ENCODE results near the gene LRRFIP1. TPM values are rescaled to one million over a fixed set of nuclear protein-coding genes. Genes with fewer than 3 reads are reported as not detected.
"Not testable (repeated sequence)": the region's sequence is repeated elsewhere in the genome, so short reads cannot be mapped to it uniquely, and the experiment has no call there.

Gene LRRFIP1
- total RNA-seq, 1 donor from 2014 or later: 152 TPM

GRCh38 chr2:237663517-237664110 lies 36.2 kb downstream of the LRRFIP1 start:
- DNase-seq (ENCODE audit: low read depth, low spot score): no peak

- no peak for DNase-seq (ENCODE audit: low read depth, low spot score)
Observed at GRCh38 chr2:237664151-237664550, 36.8 kb downstream of the LRRFIP1 start.

GRCh38 chr2:237665713-237666143 lies 38.3 kb downstream of the LRRFIP1 start:
- no peak for DNase-seq (ENCODE audit: low read depth, low spot score)

- DNase-seq (ENCODE audit: low read depth, low spot score): no peak
Observed at GRCh38 chr2:237666606-237667005, 39.2 kb downstream of the LRRFIP1 start.

- DNase-seq (ENCODE audit: low read depth, low spot score): not testable (repeated sequence)
Observed at GRCh38 chr2:237667050-237667576, 39.7 kb downstream of the LRRFIP1 start.

- DNase-seq (ENCODE audit: low read depth, low spot score): no peak
Observed at GRCh38 chr2:237667893-237668292, 40.5 kb downstream of the LRRFIP1 start.

GRCh38 chr2:237668440-237668839 lies 41.1 kb downstream of the LRRFIP1 start:
- DNase-seq (ENCODE audit: low read depth, low spot score): no peak

GRCh38 chr2:237669283-237669627 lies 41.9 kb downstream of the LRRFIP1 start:
- DNase-seq (ENCODE audit: low read depth, low spot score): no peak

- no peak for DNase-seq (ENCODE audit: low read depth, low spot score)
Observed at GRCh38 chr2:237669628-237670392, 42.4 kb downstream of the LRRFIP1 start.

- DNase-seq (ENCODE audit: low read depth, low spot score): no peak
Observed at GRCh38 chr2:237670641-237671040, 43.3 kb downstream of the LRRFIP1 start.

GRCh38 chr2:237671466-237672138 lies 44.2 kb downstream of the LRRFIP1 start:
- no peak for DNase-seq (ENCODE audit: low read depth, low spot score)

- no peak for DNase-seq (ENCODE audit: low read depth, low spot score)
Observed at GRCh38 chr2:237672731-237673129, 45.3 kb downstream of the LRRFIP1 start.

- no peak for DNase-seq (ENCODE audit: low read depth, low spot score)
Observed at GRCh38 chr2:237673130-237674001, 46.0 kb downstream of the LRRFIP1 start.

GRCh38 chr2:237674731-237675276 lies 47.4 kb downstream of the LRRFIP1 start:
- peak; percentile 88 for DNase-seq (ENCODE audit: low read depth, low spot score)

- DNase-seq (ENCODE audit: low read depth, low spot score): no peak
Observed at GRCh38 chr2:237675316-237675715, 47.9 kb downstream of the LRRFIP1 start.

- DNase-seq (ENCODE audit: low read depth, low spot score): no peak
Observed at GRCh38 chr2:237680702-237681478, 53.5 kb downstream of the LRRFIP1 start.

GRCh38 chr2:237682151-237682550 lies 54.8 kb downstream of the LRRFIP1 start:
- DNase-seq (ENCODE audit: low read depth, low spot score): no peak

- no peak for DNase-seq (ENCODE audit: low read depth, low spot score)
Observed at GRCh38 chr2:237682856-237683670, 55.7 kb downstream of the LRRFIP1 start.

GRCh38 chr2:237685408-237685807 lies 58.0 kb downstream of the LRRFIP1 start:
- no peak for DNase-seq (ENCODE audit: low read depth, low spot score)
